Stimulated activated naive CD8-positive, alpha-beta T cell treated with anti-CD3 and anti-CD28 coated beads, Interleukin-15, Interleukin-2, amounts not matched to agents 100 ng/mL and 50 ng/mL, for 24 hours (primary cell): Measurements from ENCODE around the gene NKX2-1.
"Not testable (repeated sequence)": the region's sequence is repeated elsewhere in the genome, so short reads cannot be mapped to it uniquely, and the experiment has no call there.

Experiments
- H3K27ac Mint-ChIP-seq: one replicate; pipeline ENCODE4 v1.8.0; 2021; ENCODE audit warnings: mild to moderate bottlenecking, mixed read lengths
- H3K27me3 Mint-ChIP-seq: one replicate; pipeline ENCODE4 v1.8.0; 2021; ENCODE audit warnings: mixed read lengths
- H3K36me3 Mint-ChIP-seq: one replicate; pipeline ENCODE4 v1.8.0; 2021; ENCODE audit warnings: low read depth, mixed read lengths
- H3K4me1 Mint-ChIP-seq: one replicate; pipeline ENCODE4 v1.8.0; 2021; ENCODE audit warnings: low read depth, mixed read lengths
- H3K4me3 Mint-ChIP-seq: one replicate; pipeline ENCODE4 v1.8.0; 2021; ENCODE audit warnings: mild to moderate bottlenecking, mixed read lengths
- H3K9me3 Mint-ChIP-seq: one replicate; pipeline ENCODE4 v1.8.0; 2021; ENCODE audit warnings: mixed read lengths

The NKX2-1 gene

DNA sequence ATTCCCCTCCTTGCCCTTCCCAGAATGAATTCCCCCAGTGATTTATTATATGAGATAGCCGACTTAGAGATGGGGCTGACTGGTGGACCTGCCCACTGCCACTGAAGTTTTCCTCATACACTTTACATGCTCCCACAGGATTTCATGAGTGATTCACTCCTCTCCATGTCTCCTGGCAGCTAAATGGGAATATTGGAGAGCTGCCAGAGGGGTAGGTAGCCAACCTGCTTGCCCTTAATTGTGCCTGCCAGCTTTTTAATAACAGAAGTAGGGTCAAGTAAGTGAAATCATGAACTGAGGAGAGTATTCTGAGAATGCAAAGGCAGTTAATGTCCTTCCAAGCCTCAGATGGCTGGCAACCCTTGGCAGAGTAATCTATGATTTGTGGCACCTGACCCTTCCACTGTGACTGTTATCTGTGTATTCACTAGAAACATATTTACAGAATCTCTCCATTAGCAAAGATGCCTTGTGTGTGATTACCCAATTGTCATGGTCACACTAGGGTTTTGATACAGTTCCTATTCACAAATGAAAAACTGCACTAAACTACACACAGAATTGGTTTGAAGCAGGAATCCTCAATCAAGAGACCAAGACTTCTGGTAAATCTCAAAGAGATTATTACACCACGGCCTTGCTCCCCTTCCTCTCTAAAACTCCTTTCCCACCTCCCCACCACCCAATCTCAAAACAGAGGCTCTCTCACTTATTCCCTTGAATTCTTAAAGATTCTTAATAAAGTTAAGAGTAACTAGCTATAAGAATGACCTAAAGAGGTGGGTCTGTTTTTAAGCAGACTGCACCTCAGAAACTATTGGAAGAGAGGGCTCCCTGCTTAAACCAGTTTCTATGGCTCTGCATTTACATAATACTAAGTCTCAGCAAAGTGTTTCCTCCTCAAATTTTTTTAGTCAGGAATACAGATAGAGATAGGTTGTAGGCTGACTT lies 17.2 kb downstream of the NKX2-1 start:
- H3K27ac Mint-ChIP-seq: no peak overlapping the region
- peaks cover 3% of the 10 kb centered on the region for H3K9me3 Mint-ChIP-seq
- H3K4me3 Mint-ChIP-seq: no peak overlapping the region
- peaks cover 12% of the 10 kb centered on the region for H3K36me3 Mint-ChIP-seq
- H3K4me1 Mint-ChIP-seq: peaks cover 22% of the 10 kb centered on the region
- peaks cover 82% of the 10 kb centered on the region for H3K27me3 Mint-ChIP-seq

DNA sequence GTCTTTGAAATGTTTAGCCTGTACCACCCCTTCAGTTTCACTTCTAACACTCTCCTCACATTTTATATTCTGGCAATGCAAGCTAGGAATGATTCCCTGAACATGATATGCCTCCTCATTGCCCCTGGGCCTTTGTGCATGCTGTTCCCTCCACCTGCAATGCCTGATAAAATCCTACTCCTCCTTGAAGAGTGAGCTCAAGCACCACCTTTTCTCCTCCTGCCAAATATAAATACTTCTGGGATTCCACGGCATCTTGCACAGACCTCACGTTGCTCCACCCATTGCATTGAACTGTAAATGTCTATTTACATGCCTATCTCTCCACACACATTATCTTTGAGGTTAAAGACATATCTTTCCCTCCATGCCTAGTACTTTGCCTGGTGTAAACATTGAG lies 21.1 kb downstream of the NKX2-1 start:
- peaks cover 70% of the 10 kb centered on the region for H3K27me3 Mint-ChIP-seq
- H3K4me1 Mint-ChIP-seq: peaks cover 4% of the 10 kb centered on the region
- no peak overlapping the region for H3K4me3 Mint-ChIP-seq
- no peaks in the 10 kb centered on the region for H3K9me3 Mint-ChIP-seq
- H3K27ac Mint-ChIP-seq: no peak overlapping the region
- H3K36me3 Mint-ChIP-seq: no peaks in the 10 kb centered on the region

DNA sequence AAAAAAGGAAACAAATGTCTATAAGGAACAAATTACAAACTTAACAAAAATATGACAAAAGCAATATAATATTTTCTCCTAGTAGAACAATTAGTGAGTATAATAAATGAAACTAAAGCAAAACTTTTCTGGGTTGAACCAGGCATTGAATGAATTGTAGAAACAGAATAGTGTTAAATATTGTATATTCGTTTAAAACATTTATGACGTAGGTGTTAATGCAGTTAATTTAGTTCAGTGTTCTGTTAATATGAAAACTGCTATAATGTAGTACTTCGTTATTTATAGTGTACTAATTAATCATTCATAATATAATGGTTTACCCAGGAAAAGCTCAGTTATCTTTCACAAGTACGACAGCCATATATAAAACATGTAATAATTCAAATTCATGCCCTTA lies 23.7 kb downstream of the NKX2-1 start:
- H3K36me3 Mint-ChIP-seq: no peaks in the 10 kb centered on the region
- H3K4me1 Mint-ChIP-seq: no peaks in the 10 kb centered on the region
- no peak overlapping the region for H3K27ac Mint-ChIP-seq
- H3K9me3 Mint-ChIP-seq: no peaks in the 10 kb centered on the region
- no peak overlapping the region for H3K4me3 Mint-ChIP-seq
- peaks cover 54% of the 10 kb centered on the region for H3K27me3 Mint-ChIP-seq

DNA sequence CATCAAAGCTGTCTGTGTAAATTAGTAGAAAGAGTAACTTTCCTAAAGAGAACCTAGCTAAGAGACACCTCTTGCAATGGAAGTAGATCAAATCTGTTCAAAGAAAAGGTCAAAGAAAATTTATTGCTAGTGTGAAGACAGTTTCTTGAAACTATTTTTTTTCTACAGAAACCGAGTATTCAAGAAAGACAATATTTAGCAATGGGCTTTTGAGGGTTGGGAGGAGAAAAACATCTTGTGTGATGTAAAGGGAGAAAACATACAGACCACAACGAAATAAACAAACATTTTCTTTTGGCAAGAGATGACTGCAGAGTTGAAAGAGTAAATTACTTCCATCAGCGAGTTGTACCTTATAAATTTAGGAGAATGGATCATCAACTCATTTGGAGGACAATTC lies 24.4 kb downstream of the NKX2-1 start:
- no peaks in the 10 kb centered on the region for H3K4me1 Mint-ChIP-seq
- peaks cover 53% of the 10 kb centered on the region for H3K27me3 Mint-ChIP-seq
- H3K27ac Mint-ChIP-seq: no peak overlapping the region
- H3K4me3 Mint-ChIP-seq: no peak overlapping the region
- H3K36me3 Mint-ChIP-seq: no peaks in the 10 kb centered on the region
- no peaks in the 10 kb centered on the region for H3K9me3 Mint-ChIP-seq

DNA sequence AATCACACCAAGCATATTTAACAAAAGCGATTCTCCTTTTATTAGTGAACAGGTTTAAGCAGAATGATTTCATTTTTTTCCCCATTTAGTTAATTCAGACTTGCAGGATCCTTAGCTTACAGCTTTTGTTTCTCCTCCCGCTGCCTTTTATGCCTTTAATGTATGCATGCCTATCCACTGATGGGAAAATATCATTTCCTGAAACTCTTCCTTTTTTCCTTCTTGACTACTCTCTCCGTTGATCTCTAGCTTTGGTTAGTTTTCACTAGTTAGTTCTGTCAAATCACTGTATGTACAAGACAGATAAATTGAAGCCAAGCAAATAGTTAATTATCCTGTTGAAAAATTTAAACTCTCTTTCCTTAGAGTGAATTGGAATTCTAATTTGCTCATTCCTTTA lies 26.3 kb downstream of the NKX2-1 start:
- no peaks in the 10 kb centered on the region for H3K4me1 Mint-ChIP-seq
- no peaks in the 10 kb centered on the region for H3K36me3 Mint-ChIP-seq
- H3K9me3 Mint-ChIP-seq: no peaks in the 10 kb centered on the region
- H3K27ac Mint-ChIP-seq: no peak overlapping the region
- peaks cover 41% of the 10 kb centered on the region for H3K27me3 Mint-ChIP-seq
- H3K4me3 Mint-ChIP-seq: no peak overlapping the region

DNA sequence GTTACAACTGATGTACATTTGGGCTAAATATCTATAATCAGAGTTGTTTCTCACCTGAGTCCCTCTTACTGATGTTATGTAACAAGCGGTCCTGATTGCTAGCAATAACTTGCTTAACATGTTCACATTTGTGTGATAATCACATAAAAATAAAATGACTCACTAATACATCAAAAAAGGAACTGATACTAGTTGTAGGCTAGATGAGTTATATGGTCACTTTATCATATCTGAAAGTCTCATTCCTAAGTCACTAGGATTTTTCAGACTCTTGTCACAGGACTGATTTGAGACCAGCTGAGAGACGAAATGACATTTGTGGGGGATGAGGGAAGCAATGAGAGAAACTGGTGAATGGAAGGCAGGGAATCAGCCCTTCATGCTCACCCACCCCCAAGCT lies 34.3 kb downstream of the NKX2-1 start:
- H3K27ac Mint-ChIP-seq: no peak overlapping the region

DNA sequence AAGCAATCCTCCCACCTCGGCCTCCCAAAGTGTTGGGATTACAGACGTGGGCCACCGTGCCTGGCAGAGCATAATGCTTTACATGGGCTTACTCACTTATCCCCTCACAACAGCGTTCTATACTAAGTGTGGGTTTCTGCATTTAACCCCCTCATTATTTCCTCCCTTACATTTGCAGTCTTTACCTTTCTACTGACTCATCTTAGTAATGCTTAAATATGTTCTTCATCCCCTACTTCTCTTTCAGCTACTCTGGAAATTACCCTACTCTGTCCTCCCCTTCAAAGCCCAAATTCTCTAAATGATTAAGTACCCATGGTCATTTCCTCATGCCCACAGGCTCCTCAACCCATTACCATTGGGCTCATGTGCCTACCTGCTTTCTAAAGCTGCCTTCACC lies 40.7 kb downstream of the NKX2-1 start:
- Mint-ChIP-seq H3K27ac (no peak overlapping the region), H3K9me3 (peaks cover 4% of the 10 kb centered on the region), H3K36me3 (no peaks in the 10 kb centered on the region), H3K4me1 (peaks cover 5% of the 10 kb centered on the region), H3K4me3 (no peak overlapping the region), H3K27me3 (peaks cover 8% of the 10 kb centered on the region)

More for the DNA sequence above, 34.3 kb downstream of the NKX2-1 start:
- Mint-ChIP-seq H3K4me1 (no peaks in the 10 kb centered on the region), H3K27me3 (peaks cover 14% of the 10 kb centered on the region), H3K9me3 (no peaks in the 10 kb centered on the region), H3K4me3 (no peak overlapping the region), H3K36me3 (no peaks in the 10 kb centered on the region)

DNA sequence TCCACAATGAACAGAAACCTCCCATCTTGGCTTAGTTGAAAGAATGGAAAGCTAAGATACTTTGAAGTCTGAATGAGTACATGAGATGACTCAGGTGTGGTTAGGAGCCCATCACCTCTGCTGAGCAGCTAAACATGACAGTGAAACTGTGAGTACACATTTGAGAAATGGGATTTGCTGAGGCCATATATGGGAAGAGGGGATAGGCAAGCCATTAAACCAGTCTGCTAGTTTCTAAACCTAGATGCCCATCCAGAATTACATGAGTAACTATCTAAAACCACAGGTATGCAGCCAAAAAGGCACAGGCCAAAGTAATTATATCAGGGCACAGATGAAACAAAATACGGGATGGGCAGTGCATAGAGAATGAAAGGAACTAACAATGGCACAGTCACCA lies 41.2 kb downstream of the NKX2-1 start:
- Mint-ChIP-seq H3K27ac (no peak overlapping the region), H3K4me3 (no peak overlapping the region), H3K36me3 (no peaks in the 10 kb centered on the region), H3K27me3 (peaks cover 8% of the 10 kb centered on the region), H3K9me3 (peaks cover 4% of the 10 kb centered on the region), H3K4me1 (peaks cover 5% of the 10 kb centered on the region)

DNA sequence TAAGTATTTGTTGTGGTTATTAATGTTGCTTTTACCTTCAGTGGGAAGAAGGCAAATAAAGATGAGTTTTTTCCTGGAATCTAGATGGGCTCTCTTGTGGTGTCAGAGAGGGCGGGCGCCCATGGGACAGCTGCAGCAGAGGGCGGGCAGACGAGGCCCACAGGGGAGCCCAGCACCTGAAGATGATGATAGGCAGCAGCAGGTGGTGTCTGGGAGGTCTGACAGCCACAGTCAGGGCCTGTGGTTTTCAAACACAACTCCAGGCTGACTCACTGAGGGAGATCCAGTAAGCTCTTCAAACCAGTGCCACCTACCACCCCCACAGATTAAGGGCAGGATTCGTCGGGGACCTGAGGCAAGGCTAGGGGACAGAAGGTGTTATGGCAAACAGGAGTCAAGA lies 42.8 kb downstream of the NKX2-1 start:
- Mint-ChIP-seq H3K36me3 (no peaks in the 10 kb centered on the region), H3K4me1 (peaks cover 5% of the 10 kb centered on the region), H3K27ac (no peak overlapping the region), H3K4me3 (no peak overlapping the region), H3K9me3 (peaks cover 4% of the 10 kb centered on the region), H3K27me3 (peaks cover 9% of the 10 kb centered on the region)

DNA sequence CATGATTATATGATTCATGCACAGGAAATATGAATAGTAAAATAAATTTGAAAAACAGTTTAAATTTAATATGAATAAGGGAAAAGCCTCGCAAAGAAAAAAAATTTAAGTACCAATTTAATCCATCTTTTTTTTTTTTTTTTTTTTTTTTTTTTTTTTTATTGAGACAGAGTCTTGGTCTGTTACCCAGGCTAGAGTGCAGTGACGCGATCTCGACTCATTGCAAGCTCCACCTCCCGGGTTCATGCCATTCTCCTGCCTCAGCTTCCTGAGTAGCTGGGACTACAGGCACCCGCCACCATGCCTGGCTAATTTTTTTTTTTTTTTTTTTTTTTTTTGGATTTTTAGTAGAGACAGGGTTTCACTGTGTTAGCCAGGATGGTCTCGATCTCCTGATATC lies 44.0 kb downstream of the NKX2-1 start:
- not testable (repeated sequence) for H3K27ac Mint-ChIP-seq, H3K4me1 Mint-ChIP-seq, H3K9me3 Mint-ChIP-seq, H3K4me3 Mint-ChIP-seq, H3K36me3 Mint-ChIP-seq
- H3K27me3 Mint-ChIP-seq: peaks cover 12% of the 10 kb centered on the region

DNA sequence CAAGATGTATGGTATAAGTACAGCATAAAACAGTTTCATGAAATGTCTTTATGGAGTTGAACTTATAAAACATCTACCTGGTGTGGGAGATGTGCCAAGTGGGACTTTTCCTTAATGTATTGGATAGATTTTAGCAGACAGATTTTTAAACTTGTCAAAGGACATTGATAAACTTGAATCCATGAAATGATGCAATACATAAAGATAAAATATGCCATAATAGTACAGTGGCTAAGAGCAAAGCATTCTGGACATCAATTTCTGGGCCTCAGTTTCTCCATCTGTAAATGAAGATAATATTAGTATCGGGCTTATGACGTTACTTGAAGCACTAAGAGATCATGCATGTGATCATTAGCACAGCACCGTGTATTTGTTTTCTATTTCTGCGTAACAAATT lies 45.4 kb downstream of the NKX2-1 start:
- no peak overlapping the region for H3K4me3 Mint-ChIP-seq
- H3K4me1 Mint-ChIP-seq: peaks cover 5% of the 10 kb centered on the region
- no peaks in the 10 kb centered on the region for H3K36me3 Mint-ChIP-seq
- H3K27me3 Mint-ChIP-seq: peaks cover 22% of the 10 kb centered on the region
- H3K27ac Mint-ChIP-seq: no peak overlapping the region
- no peaks in the 10 kb centered on the region for H3K9me3 Mint-ChIP-seq

DNA sequence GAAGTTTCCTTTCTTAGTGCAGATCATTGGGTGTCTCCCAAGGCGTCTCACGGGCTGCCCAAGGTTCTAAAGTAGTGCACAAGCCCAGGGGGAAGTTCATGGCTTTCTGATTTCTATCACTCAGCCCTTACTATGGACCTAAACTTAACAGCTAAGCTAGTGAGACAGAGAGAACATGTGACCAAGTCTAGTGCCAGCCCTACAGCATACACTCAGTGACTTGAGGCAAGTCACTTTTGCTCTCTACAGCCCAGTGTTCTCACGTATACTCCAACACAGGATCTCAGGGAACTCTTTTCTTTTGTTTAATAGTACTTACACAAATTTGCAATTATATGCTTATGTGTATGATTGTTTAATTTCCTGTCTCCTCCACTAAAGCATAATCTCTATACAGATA lies 48.6 kb downstream of the NKX2-1 start:
- Mint-ChIP-seq H3K4me3 (no peak overlapping the region), H3K9me3 (no peaks in the 10 kb centered on the region), H3K36me3 (no peaks in the 10 kb centered on the region), H3K4me1 (no peaks in the 10 kb centered on the region), H3K27ac (no peak overlapping the region), H3K27me3 (peaks cover 18% of the 10 kb centered on the region)

DNA sequence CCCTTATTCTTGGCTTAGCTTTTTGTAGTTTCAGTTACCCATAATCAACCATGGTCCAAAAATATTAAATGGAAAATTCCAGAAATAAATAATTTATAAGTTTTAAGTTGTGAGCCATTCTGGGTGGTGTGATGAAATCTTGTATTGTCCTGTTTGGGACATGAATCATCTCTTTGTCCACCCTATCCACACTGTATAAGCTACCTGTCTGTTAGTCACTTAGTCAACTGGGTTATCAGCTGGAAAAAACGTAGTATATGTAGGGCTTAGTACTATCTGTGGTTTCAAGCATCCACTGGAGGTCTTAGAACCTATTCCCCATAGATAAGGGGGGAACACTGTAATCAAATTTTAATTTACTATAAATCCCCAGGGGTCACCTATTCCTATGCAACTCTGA lies 52.7 kb downstream of the NKX2-1 start:
- H3K27ac Mint-ChIP-seq: no peak overlapping the region
- H3K4me3 Mint-ChIP-seq: no peak overlapping the region
- H3K9me3 Mint-ChIP-seq: no peaks in the 10 kb centered on the region
- peaks cover 18% of the 10 kb centered on the region for H3K27me3 Mint-ChIP-seq
- no peaks in the 10 kb centered on the region for H3K36me3 Mint-ChIP-seq
- H3K4me1 Mint-ChIP-seq: no peaks in the 10 kb centered on the region
